GM10266 (cell line): ENCODE data around the gene GGA2.
"Not testable (repeated sequence)": the region's sequence is repeated elsewhere in the genome, so short reads cannot be mapped to it uniquely, and the experiment has no call there.

Experiments used
- DNase-seq: peaks from one replicate; pipeline ENCODE4 v3.0.0; 2012; ENCODE audit errors: extremely low spot score
- TF ChIP-seq, protein P1 (sequence below): IDR thresholded peaks from 2 replicates; pipeline ENCODE4 v1.5.1; 2012; ENCODE audit warnings: mild to moderate bottlenecking, low read depth; ENCODE audit not compliant: control insufficient read depth, insufficient read depth; ENCODE audit errors: missing control alignments

The GGA2 gene

DNA sequence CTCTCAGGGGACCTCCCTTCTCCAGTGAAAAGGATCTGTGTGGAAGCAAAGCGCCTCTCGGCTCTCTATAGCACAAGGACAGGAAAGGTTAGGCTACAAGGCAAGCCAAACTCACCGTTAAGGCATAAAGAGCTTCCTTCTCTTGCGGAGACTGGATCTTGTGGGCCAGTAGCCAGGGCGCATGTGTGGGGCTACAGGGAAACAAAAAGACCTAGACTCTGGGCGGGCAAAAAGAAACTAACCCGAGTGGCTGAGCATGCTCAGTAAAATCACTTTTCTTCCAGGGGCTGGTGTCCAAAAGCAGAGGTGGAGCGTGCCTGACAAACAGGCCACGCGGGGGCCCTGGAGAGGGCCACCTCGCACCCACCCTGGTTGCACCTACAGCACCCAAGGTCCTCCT, 16.1 kb downstream of the GGA2 start:
- TF ChIP-seq, protein P1, sequence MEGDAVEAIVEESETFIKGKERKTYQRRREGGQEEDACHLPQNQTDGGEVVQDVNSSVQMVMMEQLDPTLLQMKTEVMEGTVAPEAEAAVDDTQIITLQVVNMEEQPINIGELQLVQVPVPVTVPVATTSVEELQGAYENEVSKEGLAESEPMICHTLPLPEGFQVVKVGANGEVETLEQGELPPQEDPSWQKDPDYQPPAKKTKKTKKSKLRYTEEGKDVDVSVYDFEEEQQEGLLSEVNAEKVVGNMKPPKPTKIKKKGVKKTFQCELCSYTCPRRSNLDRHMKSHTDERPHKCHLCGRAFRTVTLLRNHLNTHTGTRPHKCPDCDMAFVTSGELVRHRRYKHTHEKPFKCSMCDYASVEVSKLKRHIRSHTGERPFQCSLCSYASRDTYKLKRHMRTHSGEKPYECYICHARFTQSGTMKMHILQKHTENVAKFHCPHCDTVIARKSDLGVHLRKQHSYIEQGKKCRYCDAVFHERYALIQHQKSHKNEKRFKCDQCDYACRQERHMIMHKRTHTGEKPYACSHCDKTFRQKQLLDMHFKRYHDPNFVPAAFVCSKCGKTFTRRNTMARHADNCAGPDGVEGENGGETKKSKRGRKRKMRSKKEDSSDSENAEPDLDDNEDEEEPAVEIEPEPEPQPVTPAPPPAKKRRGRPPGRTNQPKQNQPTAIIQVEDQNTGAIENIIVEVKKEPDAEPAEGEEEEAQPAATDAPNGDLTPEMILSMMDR = no peak
- no peak for DNase-seq

- DNase-seq = no peak
- TF ChIP-seq, protein P1 = no peak
Observed at GRCh38 chr16:23491490-23492391, 18.6 kb downstream of the GGA2 start.

- DNase-seq = no peak
- TF ChIP-seq, protein P1 = no peak
Observed at GRCh38 chr16:23486480-23486879, 23.8 kb downstream of the GGA2 start.

GRCh38 chr16:23485841-23486240, 24.5 kb downstream of the GGA2 start:
- TF ChIP-seq, protein P1 = no peak
- DNase-seq = no peak

GRCh38 chr16:23485257-23485614, 25.1 kb downstream of the GGA2 start:
- no peak for DNase-seq
- TF ChIP-seq, protein P1 = no peak

- DNase-seq = no peak
- TF ChIP-seq, protein P1 = no peak
Observed at GRCh38 chr16:23484510-23485256, 25.6 kb downstream of the GGA2 start.

DNA sequence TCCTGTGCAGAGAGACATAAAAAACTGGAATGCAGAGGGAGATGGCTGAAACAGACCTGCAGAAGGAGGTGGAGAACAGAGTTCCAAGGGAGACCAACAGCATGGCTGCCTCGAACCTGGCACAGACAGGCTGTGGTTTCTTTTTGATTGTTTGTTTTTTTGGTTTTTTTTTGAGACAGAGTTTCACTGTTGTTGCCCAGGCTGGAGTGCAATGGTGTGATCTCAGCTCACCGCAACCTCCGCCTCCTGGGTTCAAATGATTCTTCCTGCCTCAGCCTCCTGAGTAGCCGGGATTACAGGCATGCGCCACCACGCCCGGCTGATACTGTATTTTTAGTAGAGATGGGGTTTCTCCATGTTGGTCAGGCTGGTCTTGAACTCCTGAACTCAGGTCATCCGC, 26.8 kb downstream of the GGA2 start:
- DNase-seq = not testable (repeated sequence)
